A375 (cell line): ENCODE results near the gene ATAD1. TPM values are rescaled to one million over a fixed set of nuclear protein-coding genes. Genes with fewer than 3 reads are reported as not detected.

ENCODE experiments used
- small RNA-seq: library from RNA; depleted of rRNA; stranded (forward); fragments of <200 nt; gene quantifications from one replicate; pipeline ENCODE3, GENCODE V24; 2014
- total RNA-seq: library from RNA; depleted of rRNA; stranded (reverse); fragments of >200 nt; shearing (Covaris generic); gene quantifications from 2 replicates; pipeline ENCODE4 v1.2.3, GENCODE V29; 2014; rRNA removed

The ATAD1 gene
- 32.4 and 41.4 TPM in 2 replicates for total RNA-seq

GRCh38 chr10:87817609-87818504, at the start of gene ATAD1:
TSS of gene ATAD1 (minus strand) at chr10:87818226. CDS start at chr10:87814599, 3,627 bp downstream.

GRCh38 chr10:87863053-87863943, 45.3 kb upstream of the ATAD1 start, which contains the start of the genes KLLN and PTEN:
TSS of gene KLLN (minus strand) at chr10:87863533. CDS start at chr10:87862487, 1,046 bp downstream.
TSS of gene PTEN (plus strand) at chr10:87863625. CDS start at chr10:87864470, 845 bp downstream.

Small RNA genes within 50 kb of the gene (small RNA-seq; reads per million reads assigned to genes)
- not detected for gene RN7SL78P

Other genes starting within 250 kb of the ATAD1 start
- 18.9 and 19.0 TPM in 2 replicates for gene PAPSS2, start 158.3 kb downstream of the ATAD1 start, total RNA-seq
- gene KLLN, start 45.3 kb upstream of the ATAD1 start, total RNA-seq, result 0.29 and 0.49 TPM in 2 replicates
- 35.9 and 56.9 TPM in 2 replicates for gene PTEN, start 45.4 kb upstream of the ATAD1 start, total RNA-seq